Heart left ventricle (tissue), 13 donors: ENCODE results near the gene APP.

Experiments
- POLR2A ChIP-seq, 2 donors: fragments of 450-650 bp; IDR thresholded peaks; one replicate each; pipeline ENCODE4 v1.6.1; 2017; ENCODE audit warnings: antibody characterized with exemption in 2 of 2, mild to moderate bottlenecking in 2 of 2, moderate library complexity in 2 of 2
- TF ChIP-seq, protein P1 (sequence below), 12 donors: fragments of 200-600 bp; sonication (generic) in 4 of 12; IDR thresholded peaks; one replicate each; pipeline versions ENCODE4 v1.5.0 to v1.8.0; 2018 to 2022; ENCODE audit warnings: antibody characterized with exemption in 12 of 12, mild to moderate bottlenecking in 5 of 12
- donor health status: ischemic (EF 13 %, LVEDD 7.1; RV severe dilation, severe dysfunction).
- donor health status: DM: no; HTN: yes; CAD: no.
- donor health status: DM: no; HTN: no; CAD: no.
- donor health status: ischemic (EF 25% LVEDD 6.9; RV normal size, moderate dysfunction).
- donor health status: ischemic (EF 25% LVEDD 5.7; RV mildly dilated, moderate dysfunction).
- donor health status: ischemic (EF 35%, LVEDD 5.7; RV mildly dilated, moderate dysfunction).
- donor health status: nonischemic (EF 11% LVEDD 7.7; RV severe dilation, severe dysfunction).
- donor health status: DM: yes; HTN: yes; CAD: no.
- donor health status: PGD.
- donor health status: ischemic (EF 29% LVEDD 5.4; RV normal size, mild dysfunction).
- donor health status: nonischemic (EF 23%, LVEDD 6.1; RV moderate dilation, normal function).

DNA sequence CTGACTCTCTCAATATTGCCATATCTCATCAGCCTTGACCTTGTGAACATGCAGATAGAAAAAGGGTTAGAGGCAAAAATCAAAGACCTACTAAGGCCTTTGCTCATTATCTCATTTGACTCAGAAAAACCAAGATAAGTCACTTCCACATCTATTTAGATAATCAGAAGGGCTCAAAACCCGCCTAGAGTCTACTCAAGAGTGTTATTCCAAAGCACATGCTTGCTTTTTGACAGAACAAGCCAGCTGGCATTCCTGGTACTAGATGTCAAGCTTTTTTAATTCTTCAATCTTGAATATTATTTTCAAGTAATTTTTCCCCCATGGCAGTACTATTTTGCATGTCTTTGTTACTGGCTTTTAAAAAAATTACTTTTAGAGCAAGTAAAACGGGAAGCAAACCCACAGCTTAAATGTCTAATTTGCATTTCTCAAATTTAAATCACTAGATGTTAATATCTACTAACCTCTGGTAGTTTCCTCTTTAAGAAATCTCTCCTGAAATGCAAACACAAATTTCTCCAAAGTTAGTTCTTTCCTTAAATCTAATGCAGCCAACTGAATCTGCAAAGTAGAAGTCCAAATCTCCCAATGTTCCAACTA, 51.5 kb downstream of the APP start:
- no peak for TF ChIP-seq POLR2A (IDR thresholded peaks at IDR 0.05)
- TF ChIP-seq, protein P1, sequence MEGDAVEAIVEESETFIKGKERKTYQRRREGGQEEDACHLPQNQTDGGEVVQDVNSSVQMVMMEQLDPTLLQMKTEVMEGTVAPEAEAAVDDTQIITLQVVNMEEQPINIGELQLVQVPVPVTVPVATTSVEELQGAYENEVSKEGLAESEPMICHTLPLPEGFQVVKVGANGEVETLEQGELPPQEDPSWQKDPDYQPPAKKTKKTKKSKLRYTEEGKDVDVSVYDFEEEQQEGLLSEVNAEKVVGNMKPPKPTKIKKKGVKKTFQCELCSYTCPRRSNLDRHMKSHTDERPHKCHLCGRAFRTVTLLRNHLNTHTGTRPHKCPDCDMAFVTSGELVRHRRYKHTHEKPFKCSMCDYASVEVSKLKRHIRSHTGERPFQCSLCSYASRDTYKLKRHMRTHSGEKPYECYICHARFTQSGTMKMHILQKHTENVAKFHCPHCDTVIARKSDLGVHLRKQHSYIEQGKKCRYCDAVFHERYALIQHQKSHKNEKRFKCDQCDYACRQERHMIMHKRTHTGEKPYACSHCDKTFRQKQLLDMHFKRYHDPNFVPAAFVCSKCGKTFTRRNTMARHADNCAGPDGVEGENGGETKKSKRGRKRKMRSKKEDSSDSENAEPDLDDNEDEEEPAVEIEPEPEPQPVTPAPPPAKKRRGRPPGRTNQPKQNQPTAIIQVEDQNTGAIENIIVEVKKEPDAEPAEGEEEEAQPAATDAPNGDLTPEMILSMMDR (IDR thresholded peaks at IDR 0.05), result no peak
